ENCODE measurements around the gene TAF9.

Gene TAF9

DNA sequence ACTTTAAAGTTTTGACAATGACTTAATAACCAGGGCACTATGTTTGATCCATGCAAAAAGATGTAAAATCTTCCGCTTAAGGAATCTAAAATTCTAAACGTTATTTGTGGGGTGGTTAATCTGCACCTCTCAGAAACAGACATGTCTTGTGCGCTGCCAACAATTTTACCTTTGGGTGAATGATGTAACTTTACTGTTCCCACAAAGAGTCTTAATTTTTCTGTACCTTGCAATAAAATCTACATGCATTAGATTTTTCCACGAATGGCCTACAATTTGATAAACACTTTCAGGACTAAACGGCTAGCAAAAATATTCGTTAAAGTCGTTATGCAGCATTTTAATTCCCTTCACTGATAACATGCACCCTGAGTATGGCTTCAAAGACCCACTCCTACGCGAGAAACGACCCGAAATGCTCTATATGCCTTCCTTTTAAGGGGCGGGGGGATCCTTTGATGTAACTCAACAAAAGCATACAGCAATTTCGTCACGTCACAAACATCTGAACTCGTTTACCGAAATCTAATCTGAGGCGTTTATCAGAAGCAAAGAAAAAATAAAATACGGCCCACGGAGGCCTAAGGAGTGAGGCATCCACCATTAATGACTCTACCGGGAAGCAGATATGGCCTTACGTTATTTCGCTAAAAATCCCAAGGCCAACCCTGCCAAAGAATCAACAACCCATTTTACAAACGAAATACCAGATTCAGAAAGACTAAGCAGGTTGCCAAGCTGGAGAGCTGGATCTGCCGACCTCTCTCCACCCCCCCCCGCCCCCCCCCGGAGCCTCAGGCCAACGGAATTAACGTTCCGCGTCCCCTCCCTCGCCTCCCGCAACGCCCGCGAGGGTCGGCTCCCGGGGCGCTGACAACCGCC, 621 bp downstream of the TAF9 start:
- no peak for TF ChIP-seq CTCF (IDR thresholded peaks at IDR 0.05)
- DNase-seq = peak; percentile 5

GRCh38 chr5:69367697-69368279, 1.5 kb downstream of the TAF9 start:
- peak overlapping the region; percentile 95 for H3K4me3 Mint-ChIP-seq
- H3K4me1 Mint-ChIP-seq = peaks cover 27% of the 10 kb centered on the region
- no peak for TF ChIP-seq CTCF (IDR thresholded peaks at IDR 0.05)
- H3K9me3 Mint-ChIP-seq = no peaks in the 10 kb centered on the region
- peaks cover 33% of the 10 kb centered on the region for H3K36me3 Mint-ChIP-seq (ENCODE audit: low read depth)
- H3K27ac Mint-ChIP-seq = peak overlapping the region; percentile 57
- no peaks in the 10 kb centered on the region for H3K27me3 Mint-ChIP-seq (ENCODE audit: low read depth, poor library complexity)
- DNase-seq = no peak

More for the DNA sequence above, 621 bp downstream of the TAF9 start:
- peak overlapping the region; percentile 95 for H3K4me3 Mint-ChIP-seq
- no peaks in the 10 kb centered on the region for H3K27me3 Mint-ChIP-seq (ENCODE audit: low read depth, poor library complexity)
- H3K9me3 Mint-ChIP-seq = no peaks in the 10 kb centered on the region
- peak overlapping the region; percentile 99 for H3K27ac Mint-ChIP-seq
- peaks cover 27% of the 10 kb centered on the region for H3K36me3 Mint-ChIP-seq (ENCODE audit: low read depth)
- peaks cover 27% of the 10 kb centered on the region for H3K4me1 Mint-ChIP-seq

GRCh38 chr5:69364850-69365249, 4.5 kb downstream of the TAF9 start:
- no peaks in the 10 kb centered on the region for H3K27me3 Mint-ChIP-seq (ENCODE audit: low read depth, poor library complexity)
- DNase-seq = no peak
- TF ChIP-seq CTCF (IDR thresholded peaks at IDR 0.05) = no peak
- H3K4me1 Mint-ChIP-seq = peaks cover 13% of the 10 kb centered on the region
- H3K4me3 Mint-ChIP-seq = no peak overlapping the region
- peak overlapping the region; percentile 29 for H3K27ac Mint-ChIP-seq
- H3K9me3 Mint-ChIP-seq = no peaks in the 10 kb centered on the region
- peaks cover 33% of the 10 kb centered on the region for H3K36me3 Mint-ChIP-seq (ENCODE audit: low read depth)

- Mint-ChIP-seq H3K27me3 (ENCODE audit: low read depth, poor library complexity) (no peaks in the 10 kb centered on the region), H3K36me3 (ENCODE audit: low read depth) (peaks cover 33% of the 10 kb centered on the region), H3K9me3 (no peaks in the 10 kb centered on the region), H3K4me3 (no peak overlapping the region), H3K27ac (no peak overlapping the region), H3K4me1 (peaks cover 13% of the 10 kb centered on the region)
- TF ChIP-seq CTCF (IDR thresholded peaks at IDR 0.05) = peak; percentile 27
- no peak for DNase-seq
These were observed 4.9 kb downstream of the TAF9 start for GRCh38 chr5:69364414-69364813.

- TF ChIP-seq CTCF (IDR thresholded peaks at IDR 0.05) = no peak
- Mint-ChIP-seq H3K4me3 (no peak overlapping the region), H3K9me3 (no peaks in the 10 kb centered on the region), H3K36me3 (ENCODE audit: low read depth) (peaks cover 44% of the 10 kb centered on the region), H3K4me1 (no peaks in the 10 kb centered on the region), H3K27ac (no peak overlapping the region), H3K27me3 (ENCODE audit: low read depth, poor library complexity) (peaks cover 4% of the 10 kb centered on the region)
- DNase-seq = no peak
These were observed 8.9 kb downstream of the TAF9 start for GRCh38 chr5:69360442-69360841.
